Uterus (tissue), 2 donors: ENCODE measurements around the gene PPP2CA.

Source experiments
- CTCF ChIP-seq, 4 experiments: fragments of 200-600 bp in 2 of 4; fragments of 450-650 bp in 2 of 4; sonication (generic) in 2 of 4; IDR thresholded peaks; one replicate each; pipeline ENCODE4 v1.5.1; 2016 to 2019; ENCODE audit warnings: antibody characterized with exemption in 4 of 4, mild to moderate bottlenecking in 2 of 4, moderate library complexity in 1 of 4
- POLR2A ChIP-seq, 2 donors: fragments of 450-650 bp; IDR thresholded peaks; one replicate each; pipeline ENCODE4 v1.6.1; 2016; ENCODE audit warnings: antibody characterized with exemption in 2 of 2, mild to moderate bottlenecking in 1 of 2, moderate library complexity in 1 of 2

GRCh38 chr5:134171972-134172371 is 53.9 kb downstream of the PPP2CA start:
- TF ChIP-seq POLR2A (IDR thresholded peaks at IDR 0.05): no peak
- TF ChIP-seq CTCF (IDR thresholded peaks at IDR 0.05): no peak
